Large intestine (tissue), 3 donors: Measurements from ENCODE around the gene USB1. TPM values are rescaled to one million over a fixed set of nuclear protein-coding genes. Genes with fewer than 3 reads are reported as not detected.
A peak's percentile ranks its signal among the peaks of the same experiment; 100 is the strongest.

Source experiments
- DNase-seq, 2 donors: peaks; one replicate each; pipeline versions ENCODE4 v3.0.0 to v3.0.0-alpha.2; 2013
- H3K27ac ChIP-seq: one replicate; pipeline ENCODE4 v1.5.1; 2013; ENCODE audit warnings: low read length
- H3K27me3 ChIP-seq: 2 replicates; pipeline ENCODE4 v1.6.1; 2013; ENCODE audit warnings: low read length; ENCODE audit not compliant: control insufficient read depth, insufficient read depth
- H3K36me3 ChIP-seq: 2 replicates; pipeline ENCODE4 v1.6.1; 2013; ENCODE audit warnings: low read length; ENCODE audit not compliant: control insufficient read depth, insufficient read depth
- H3K4me1 ChIP-seq: one replicate; pipeline ENCODE4 v1.6.1; 2013; ENCODE audit warnings: low read length; ENCODE audit not compliant: control insufficient read depth, insufficient read depth
- H3K4me3 ChIP-seq: one replicate; pipeline ENCODE4 v1.5.1; 2013; ENCODE audit warnings: low read length
- H3K9me3 ChIP-seq: one replicate; pipeline ENCODE4 v1.6.1; 2013; ENCODE audit warnings: mild to moderate bottlenecking, low read depth, low read length, moderate library complexity; ENCODE audit not compliant: control insufficient read depth
- WGBS: methylation state at CpG from one replicate; pipeline ENCODE4 v1.1.5; 2013; ENCODE audit warnings: low lambda C conversion rate; ENCODE audit not compliant: insufficient coverage; 5-methylcytosine and 5-hydroxymethylcytosine counted together
- polyA plus RNA-seq: library from polyadenylated mRNA; unstranded; fragments of 120-200 nt; gene quantifications from one replicate; pipeline ENCODE4 v1.2.1, GENCODE V29; 2013

USB1 gene
- polyA plus RNA-seq, 1 donor, result 26.5 TPM

DNA sequence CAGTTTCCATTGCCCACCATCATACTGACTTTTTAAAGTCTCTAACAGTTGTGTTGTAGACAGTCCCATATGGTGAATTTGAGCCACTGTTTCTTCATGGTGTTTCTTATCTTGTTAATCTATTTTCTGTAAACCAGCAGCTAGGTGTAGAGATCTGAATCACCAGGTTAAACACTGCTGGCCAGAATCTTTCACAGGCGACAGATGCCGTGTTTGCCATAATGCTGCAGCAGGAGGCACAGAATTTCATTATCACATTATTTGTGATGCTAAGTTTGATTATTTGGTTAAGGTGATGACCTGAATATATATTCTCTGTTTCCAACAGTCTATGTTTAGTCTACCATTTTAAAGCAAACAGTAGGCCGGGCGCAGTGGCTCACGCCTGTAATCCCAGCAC is 18.8 kb upstream of the USB1 start:
- peaks cover 9% of the 10 kb centered on the region for H3K9me3 ChIP-seq
- H3K27me3 ChIP-seq, result peaks cover 41% of the 10 kb centered on the region
- H3K36me3 ChIP-seq, result no peaks in the 10 kb centered on the region
- H3K4me3 ChIP-seq, result no peak overlapping the region
- WGBS, result no CpG with 5 or more reads among the region's 5 CpGs
- H3K4me1 ChIP-seq, result peaks cover 14% of the 10 kb centered on the region
- no peak overlapping the region for H3K27ac ChIP-seq
- DNase-seq, result no peak

DNA sequence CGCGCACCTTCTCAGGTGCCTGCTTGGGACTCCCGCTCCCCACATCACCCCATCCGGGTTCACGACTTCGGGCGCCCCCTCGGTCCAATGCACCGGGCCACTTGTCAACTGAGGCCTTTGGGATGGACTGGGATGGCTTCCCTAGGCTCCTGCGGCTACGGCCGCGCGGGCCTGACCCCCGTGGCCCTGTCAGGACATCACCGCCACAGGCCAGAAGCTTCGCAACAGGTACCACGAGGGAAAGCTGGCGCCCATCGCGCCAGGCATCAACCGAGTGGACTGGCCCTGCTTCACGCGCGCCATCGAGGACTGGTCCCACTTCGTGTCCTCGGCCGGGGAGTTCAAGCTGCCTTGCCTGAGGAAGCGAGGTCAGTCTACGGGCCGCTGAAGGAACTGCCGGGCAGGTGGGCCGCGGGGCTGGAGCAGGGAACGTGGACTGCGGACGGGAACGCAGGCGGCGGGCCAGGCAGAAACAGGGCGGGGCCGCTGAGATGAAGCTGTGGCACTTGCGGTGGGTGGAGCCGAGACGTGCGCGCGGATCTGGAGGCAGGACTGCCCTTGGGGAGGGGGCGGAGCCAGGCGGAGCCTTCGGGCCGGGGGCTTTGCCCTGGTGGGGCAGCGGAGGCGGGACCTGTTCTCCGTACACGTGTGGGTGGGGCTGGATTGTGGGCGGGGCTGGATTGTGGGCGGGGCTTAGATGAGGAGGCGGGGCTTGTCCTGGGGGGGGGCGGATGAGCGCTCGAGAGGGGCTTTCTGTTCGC is 16.6 kb upstream of the USB1 start:
- peaks cover 9% of the 10 kb centered on the region for H3K9me3 ChIP-seq
- H3K27me3 ChIP-seq, result peaks cover 49% of the 10 kb centered on the region
- no CpG with 5 or more reads among the region's 64 CpGs for WGBS
- H3K36me3 ChIP-seq, result no peaks in the 10 kb centered on the region
- peak overlapping the region; percentile 36 for H3K4me3 ChIP-seq
- H3K4me1 ChIP-seq, result peaks cover 14% of the 10 kb centered on the region
- DNase-seq, result peak; percentile 78 to 79
- no peak overlapping the region for H3K27ac ChIP-seq

DNA sequence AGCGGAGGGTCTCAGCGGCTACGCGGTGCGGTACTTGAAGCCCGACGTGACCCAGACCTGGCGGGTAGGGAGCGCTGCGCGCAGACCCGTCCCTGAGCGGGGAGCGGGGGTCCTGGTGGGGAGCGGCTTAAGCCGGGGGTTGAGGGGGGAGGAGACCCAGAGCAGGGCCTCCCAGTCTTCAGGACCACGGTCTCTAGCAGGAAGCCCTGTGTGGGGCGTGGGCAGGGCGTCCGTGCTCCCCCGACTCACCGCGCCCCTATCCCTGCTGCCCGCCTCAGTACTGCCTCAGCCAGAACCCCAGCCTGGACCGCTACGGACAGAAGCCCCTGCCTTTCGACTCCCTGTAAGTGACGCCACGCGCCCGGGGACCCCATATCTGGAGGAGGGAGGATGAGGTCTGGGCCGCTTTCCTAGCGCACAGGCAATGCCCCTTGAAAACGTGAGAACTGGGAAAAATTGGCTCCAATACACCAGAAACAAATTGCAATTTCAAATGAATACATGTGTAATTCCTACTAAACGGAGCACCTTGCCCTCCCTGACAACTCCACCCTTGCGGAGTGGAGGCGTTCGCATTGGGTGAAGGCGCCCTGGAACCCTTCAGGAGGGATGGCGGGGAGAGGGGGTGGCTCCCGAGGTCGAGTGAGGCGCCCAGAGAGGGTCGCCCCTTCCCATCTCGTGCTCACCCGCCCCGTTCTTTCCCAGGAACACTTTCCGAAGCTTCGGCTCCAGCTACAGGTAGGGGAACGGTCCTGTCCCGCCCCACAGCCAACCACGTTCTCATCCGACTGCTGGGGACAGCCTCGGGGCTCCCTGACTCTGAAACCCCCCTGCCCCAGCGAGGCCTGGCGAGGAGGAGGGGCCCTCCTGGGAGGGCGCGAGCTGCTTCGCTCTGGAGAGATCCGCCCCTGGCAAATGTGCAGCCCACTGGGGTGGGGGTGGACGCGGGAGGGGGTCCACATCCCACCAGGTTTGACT is 15.7 kb upstream of the USB1 start:
- Histone ChIP-seq H3K27ac (no peak overlapping the region), H3K4me1 (peaks cover 14% of the 10 kb centered on the region), H3K36me3 (no peaks in the 10 kb centered on the region), H3K9me3 (peaks cover 9% of the 10 kb centered on the region), H3K27me3 (peaks cover 49% of the 10 kb centered on the region), H3K4me3 (peak overlapping the region; percentile 30)
- WGBS, result no CpG with 5 or more reads among the region's 62 CpGs
- peak in 1 of 2 donors; percentile 21 for DNase-seq

DNA sequence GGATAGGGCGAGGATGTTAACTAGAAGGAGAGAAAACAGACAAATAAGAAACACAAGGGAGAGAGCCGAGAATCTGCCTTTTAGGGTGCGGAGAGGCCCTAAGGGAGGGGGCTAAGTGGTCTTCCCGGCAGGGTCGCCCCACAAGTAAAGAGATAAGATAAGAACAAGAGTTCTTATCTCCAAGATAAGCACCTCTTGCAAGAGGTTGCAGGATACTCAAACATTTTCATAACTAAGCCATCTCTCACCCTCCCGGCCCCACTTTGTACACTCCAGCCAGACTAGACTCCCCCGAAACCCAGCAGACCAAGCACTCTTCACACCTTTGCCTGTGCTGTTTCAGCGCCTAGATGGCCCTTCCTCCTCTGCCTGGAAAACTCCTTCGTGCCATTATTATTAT is 15.0 kb upstream of the USB1 start:
- H3K27ac ChIP-seq, result no peak overlapping the region
- H3K9me3 ChIP-seq, result peaks cover 9% of the 10 kb centered on the region
- H3K27me3 ChIP-seq, result peaks cover 49% of the 10 kb centered on the region
- peaks cover 14% of the 10 kb centered on the region for H3K4me1 ChIP-seq
- no peaks in the 10 kb centered on the region for H3K36me3 ChIP-seq
- 40% methylated on average over 2 of the region's 9 CpGs for WGBS
- no peak for DNase-seq
- H3K4me3 ChIP-seq, result no peak overlapping the region

DNA sequence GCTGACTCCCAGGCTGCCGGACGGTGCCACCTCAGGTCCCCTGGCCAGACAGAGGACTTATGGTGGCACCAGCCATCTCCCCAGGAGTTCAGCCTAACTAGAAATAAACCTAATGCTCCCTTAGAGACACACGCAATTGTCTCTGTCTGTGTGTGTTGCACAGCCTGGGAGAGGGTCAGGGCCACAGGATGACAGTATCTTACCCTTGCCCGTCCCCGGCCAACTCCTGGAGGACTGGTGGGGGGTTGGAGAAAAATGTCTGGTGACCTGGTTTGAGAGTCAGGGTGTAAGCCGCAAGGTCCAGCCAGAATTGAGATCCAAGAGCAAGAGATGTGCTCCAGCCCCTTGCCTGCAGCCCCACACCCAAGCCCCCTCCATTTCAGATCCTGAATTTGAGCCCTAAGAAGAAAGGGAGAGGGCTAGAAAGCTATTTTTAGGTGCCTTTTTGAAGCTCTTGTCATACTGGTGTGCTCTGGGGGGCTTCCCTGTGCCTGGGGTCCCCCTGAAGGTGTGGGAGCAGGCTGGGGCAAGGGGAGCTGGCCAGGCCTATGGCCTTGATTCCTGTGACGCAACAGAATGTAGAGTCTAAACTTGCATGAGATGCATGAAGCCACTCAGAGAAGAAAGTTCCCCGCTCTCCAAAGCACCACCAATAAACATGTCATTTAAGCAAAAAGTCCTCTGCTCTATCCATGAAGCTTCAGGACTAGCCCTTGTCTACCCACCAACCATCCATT is 13.6 kb upstream of the USB1 start:
- Histone ChIP-seq H3K9me3 (peaks cover 9% of the 10 kb centered on the region), H3K27me3 (peaks cover 46% of the 10 kb centered on the region)
- DNase-seq, result no peak

DNA sequence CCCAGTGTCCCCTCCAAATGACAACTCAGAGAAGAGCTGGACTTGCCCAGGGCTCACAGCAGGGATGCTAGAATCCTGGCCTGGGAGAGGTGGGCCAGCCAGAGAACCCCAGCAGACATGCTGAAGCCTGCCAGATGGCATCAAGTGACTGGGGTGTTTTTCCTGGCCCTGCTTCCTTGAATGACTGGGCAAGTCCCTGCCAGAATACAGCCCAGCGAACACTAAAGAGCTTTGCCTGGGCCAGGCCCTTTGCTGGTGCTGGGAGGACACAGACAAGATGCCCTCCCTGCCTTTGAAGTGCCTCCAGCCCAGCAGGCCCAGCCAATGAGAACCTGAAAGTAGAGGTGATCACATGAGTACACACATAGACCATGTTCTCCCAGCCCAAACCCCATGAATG is 12.3 kb upstream of the USB1 start:
- peaks cover 10% of the 10 kb centered on the region for H3K36me3 ChIP-seq
- no peak for DNase-seq
- no CpG with 5 or more reads among the region's 1 CpG for WGBS
- H3K4me1 ChIP-seq, result peaks cover 14% of the 10 kb centered on the region
- no peak overlapping the region for H3K27ac ChIP-seq
- H3K4me3 ChIP-seq, result no peak overlapping the region
- peaks cover 41% of the 10 kb centered on the region for H3K27me3 ChIP-seq
- peaks cover 9% of the 10 kb centered on the region for H3K9me3 ChIP-seq

More for the DNA sequence above, 13.6 kb upstream of the USB1 start:
- Histone ChIP-seq H3K36me3 (no peaks in the 10 kb centered on the region), H3K27ac (no peak overlapping the region), H3K4me1 (peaks cover 14% of the 10 kb centered on the region), H3K4me3 (no peak overlapping the region)
- WGBS, result no CpG with 5 or more reads among the region's 8 CpGs

DNA sequence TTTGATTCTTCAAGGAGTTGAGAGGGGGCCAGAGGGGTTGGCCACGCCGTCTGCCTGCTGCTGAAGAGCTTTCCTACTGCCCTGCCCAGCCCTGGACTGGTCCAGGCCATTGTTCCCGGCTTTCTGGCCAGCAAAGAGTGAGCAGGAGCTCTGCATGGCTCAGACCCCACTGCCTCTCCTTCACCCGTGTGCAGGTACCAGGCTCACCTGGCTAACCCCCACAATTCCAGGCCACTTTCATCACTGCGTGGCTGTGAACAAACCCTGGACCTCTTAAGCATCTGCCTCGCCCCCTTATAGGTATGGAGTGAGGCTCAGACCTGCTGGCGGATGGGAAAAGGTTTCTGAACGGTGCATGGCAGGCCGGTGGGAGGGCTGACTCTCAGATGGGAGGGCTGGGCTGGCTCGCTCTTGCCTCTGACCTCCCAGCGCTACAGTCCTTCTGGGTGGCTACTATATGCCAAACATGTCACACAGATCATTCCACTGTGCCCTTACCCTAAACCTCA is 9.6 kb upstream of the USB1 start:
- Histone ChIP-seq H3K4me3 (no peak overlapping the region), H3K4me1 (no peaks in the 10 kb centered on the region), H3K27me3 (peaks cover 16% of the 10 kb centered on the region), H3K27ac (no peak overlapping the region), H3K36me3 (peaks cover 34% of the 10 kb centered on the region), H3K9me3 (no peaks in the 10 kb centered on the region)
- no peak for DNase-seq
- no CpG with 5 or more reads among the region's 11 CpGs for WGBS

DNA sequence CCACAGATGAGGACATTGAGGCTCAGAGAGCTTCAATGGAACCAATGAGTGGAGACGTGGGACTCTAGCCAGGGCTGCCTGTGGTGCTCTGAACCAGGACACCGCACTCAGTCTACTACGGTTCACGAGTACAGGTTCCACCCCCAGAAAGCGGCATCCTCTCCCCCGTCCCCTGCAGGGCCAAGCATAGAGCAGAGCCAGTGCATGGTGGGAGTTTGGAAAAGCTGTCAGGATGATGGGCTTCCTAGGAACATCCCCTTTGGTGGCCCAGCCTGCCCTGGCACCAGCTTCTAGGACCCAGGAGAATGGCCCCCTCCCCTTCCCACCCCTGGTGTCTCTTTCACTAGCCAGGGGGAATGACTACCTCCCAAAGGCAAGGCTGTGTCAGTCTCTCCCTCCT is 9.1 kb upstream of the USB1 start:
- H3K4me1 ChIP-seq, result no peaks in the 10 kb centered on the region
- H3K27me3 ChIP-seq, result peaks cover 11% of the 10 kb centered on the region
- no peak overlapping the region for H3K4me3 ChIP-seq
- H3K9me3 ChIP-seq, result no peaks in the 10 kb centered on the region
- no CpG with 5 or more reads among the region's 6 CpGs for WGBS
- no peak overlapping the region for H3K27ac ChIP-seq
- DNase-seq, result no peak
- peaks cover 38% of the 10 kb centered on the region for H3K36me3 ChIP-seq

DNA sequence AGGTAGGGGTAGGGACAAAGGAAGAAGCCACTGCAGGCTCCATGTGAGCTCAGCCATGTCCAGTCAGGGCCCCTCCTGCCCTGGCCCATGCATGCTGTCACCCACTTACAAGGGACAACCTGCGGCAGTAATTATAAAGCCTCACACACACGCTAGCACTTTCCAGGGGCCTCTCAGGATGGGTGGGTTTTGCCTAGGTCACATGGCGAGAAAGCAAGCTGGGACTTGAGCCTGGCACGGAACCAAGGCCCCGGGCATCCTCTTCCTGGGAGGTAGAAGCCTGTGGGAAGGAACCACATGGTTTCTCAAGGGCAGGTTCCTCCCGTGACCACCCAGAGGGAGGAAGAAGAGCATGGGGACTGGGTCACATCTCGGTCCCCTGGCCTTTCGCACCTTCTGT is 7.8 kb upstream of the USB1 start:
- no peaks in the 10 kb centered on the region for H3K4me1 ChIP-seq
- peaks cover 48% of the 10 kb centered on the region for H3K36me3 ChIP-seq
- WGBS, result no CpG with 5 or more reads among the region's 8 CpGs
- no peak for DNase-seq
- no peak overlapping the region for H3K27ac ChIP-seq
- no peak overlapping the region for H3K4me3 ChIP-seq
- H3K9me3 ChIP-seq, result no peaks in the 10 kb centered on the region
- H3K27me3 ChIP-seq, result no peaks in the 10 kb centered on the region

DNA sequence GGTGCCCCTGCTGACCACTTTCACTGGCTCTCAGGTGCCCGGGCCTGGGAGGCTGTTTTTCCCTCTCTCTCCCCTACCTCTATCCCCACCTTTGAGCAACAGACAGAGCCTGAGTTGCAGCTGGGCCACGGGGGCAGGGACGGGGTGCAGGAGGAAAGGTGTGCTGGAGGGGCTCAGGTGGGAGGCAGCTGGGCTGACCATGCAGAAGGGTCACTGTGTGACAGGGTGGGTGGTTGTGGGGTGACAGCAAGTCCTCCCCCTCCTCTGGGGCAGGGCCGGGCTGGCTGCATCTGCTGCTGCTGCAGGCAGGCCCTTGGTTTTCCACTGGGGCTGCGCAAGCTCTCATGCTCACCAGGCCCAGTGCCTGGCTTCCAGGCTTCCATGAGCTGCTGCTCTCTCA is 7.3 kb upstream of the USB1 start:
- no peak for DNase-seq
- no CpG with 5 or more reads among the region's 5 CpGs for WGBS
- no peak overlapping the region for H3K27ac ChIP-seq
- H3K36me3 ChIP-seq, result peaks cover 48% of the 10 kb centered on the region
- H3K4me1 ChIP-seq, result no peaks in the 10 kb centered on the region
- no peaks in the 10 kb centered on the region for H3K9me3 ChIP-seq
- H3K27me3 ChIP-seq, result no peaks in the 10 kb centered on the region
- no peak overlapping the region for H3K4me3 ChIP-seq
